Parathyroid adenoma (tissue), 2 donors: ENCODE results near the gene AGXT2.

Source experiments
- H2AFZ ChIP-seq: fragments of 300-600 bp; sonication (generic); one replicate; pipeline ENCODE4 v1.7.0; 2017; ENCODE audit warnings: antibody characterized with exemption, mild to moderate bottlenecking
- H3K27ac ChIP-seq: fragments of 300-600 bp; sonication (generic); one replicate; pipeline ENCODE4 v1.7.0; 2017
- H3K27me3 ChIP-seq: fragments of 300-600 bp; sonication (generic); one replicate; pipeline ENCODE4 v1.7.0; 2017; ENCODE audit warnings: low read length; ENCODE audit not compliant: control insufficient read depth, insufficient read depth
- H3K36me3 ChIP-seq: fragments of 300-600 bp; sonication (generic); one replicate; pipeline ENCODE4 v1.7.0; 2017; ENCODE audit warnings: low read length; ENCODE audit not compliant: control insufficient read depth, insufficient read depth
- H3K4me1 ChIP-seq: fragments of 300-600 bp; sonication (generic); one replicate; pipeline ENCODE4 v1.7.0; 2017; ENCODE audit warnings: control low read depth
- H3K4me2 ChIP-seq: fragments of 300-600 bp; sonication (generic); one replicate; pipeline ENCODE4 v1.7.0; 2017; ENCODE audit warnings: low read length
- H3K4me3 ChIP-seq: fragments of 300-600 bp; sonication (generic); one replicate; pipeline ENCODE4 v1.7.0; 2017; ENCODE audit warnings: low read depth, low read length
- H3K79me2 ChIP-seq: fragments of 300-600 bp; sonication (generic); one replicate; pipeline ENCODE4 v1.7.0; 2017; ENCODE audit warnings: control low read depth
- H3K9ac ChIP-seq: fragments of 300-600 bp; sonication (generic); one replicate; pipeline ENCODE4 v1.7.0; 2017; ENCODE audit warnings: mild to moderate bottlenecking
- H3K9me3 ChIP-seq: fragments of 300-600 bp; sonication (generic); one replicate; pipeline ENCODE4 v1.7.0; 2017; ENCODE audit warnings: low read length; ENCODE audit not compliant: control insufficient read depth
- TF ChIP-seq, protein P1 (sequence below): fragments of 300-600 bp; sonication (generic); IDR thresholded peaks from one replicate; pipeline ENCODE4 v1.7.0; 2017; ENCODE audit warnings: antibody characterized with exemption, mild to moderate bottlenecking
- donor health status: primary hyperparathyroidism.

The AGXT2 gene

GRCh38 chr5:35083150-35083549 lies 35.4 kb upstream of the AGXT2 start:
- Histone ChIP-seq H3K4me2 (no peak overlapping the region), H3K36me3 (no peaks in the 10 kb centered on the region), H2AFZ (no peak overlapping the region), H3K27ac (no peak overlapping the region), H3K4me1 (peaks cover 4% of the 10 kb centered on the region), H3K9me3 (no peaks in the 10 kb centered on the region), H3K4me3 (no peak overlapping the region), H3K9ac (no peak overlapping the region), H3K79me2 (peaks cover 39% of the 10 kb centered on the region), H3K27me3 (no peaks in the 10 kb centered on the region)
- TF ChIP-seq, protein P1, sequence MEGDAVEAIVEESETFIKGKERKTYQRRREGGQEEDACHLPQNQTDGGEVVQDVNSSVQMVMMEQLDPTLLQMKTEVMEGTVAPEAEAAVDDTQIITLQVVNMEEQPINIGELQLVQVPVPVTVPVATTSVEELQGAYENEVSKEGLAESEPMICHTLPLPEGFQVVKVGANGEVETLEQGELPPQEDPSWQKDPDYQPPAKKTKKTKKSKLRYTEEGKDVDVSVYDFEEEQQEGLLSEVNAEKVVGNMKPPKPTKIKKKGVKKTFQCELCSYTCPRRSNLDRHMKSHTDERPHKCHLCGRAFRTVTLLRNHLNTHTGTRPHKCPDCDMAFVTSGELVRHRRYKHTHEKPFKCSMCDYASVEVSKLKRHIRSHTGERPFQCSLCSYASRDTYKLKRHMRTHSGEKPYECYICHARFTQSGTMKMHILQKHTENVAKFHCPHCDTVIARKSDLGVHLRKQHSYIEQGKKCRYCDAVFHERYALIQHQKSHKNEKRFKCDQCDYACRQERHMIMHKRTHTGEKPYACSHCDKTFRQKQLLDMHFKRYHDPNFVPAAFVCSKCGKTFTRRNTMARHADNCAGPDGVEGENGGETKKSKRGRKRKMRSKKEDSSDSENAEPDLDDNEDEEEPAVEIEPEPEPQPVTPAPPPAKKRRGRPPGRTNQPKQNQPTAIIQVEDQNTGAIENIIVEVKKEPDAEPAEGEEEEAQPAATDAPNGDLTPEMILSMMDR, result no peak

GRCh38 chr5:35082530-35082929 lies 34.8 kb upstream of the AGXT2 start:
- Histone ChIP-seq H3K4me3 (no peak overlapping the region), H3K27ac (no peak overlapping the region), H3K4me1 (peaks cover 4% of the 10 kb centered on the region), H3K27me3 (no peaks in the 10 kb centered on the region), H3K4me2 (no peak overlapping the region), H3K79me2 (peaks cover 40% of the 10 kb centered on the region), H2AFZ (no peak overlapping the region), H3K36me3 (no peaks in the 10 kb centered on the region), H3K9ac (no peak overlapping the region), H3K9me3 (no peaks in the 10 kb centered on the region)
- TF ChIP-seq, protein P1, result no peak

GRCh38 chr5:35081134-35081533 lies 33.4 kb upstream of the AGXT2 start:
- peaks cover 4% of the 10 kb centered on the region for H3K4me1 ChIP-seq
- no peak overlapping the region for H2AFZ ChIP-seq
- H3K27ac ChIP-seq, result no peak overlapping the region
- H3K79me2 ChIP-seq, result peaks cover 32% of the 10 kb centered on the region
- no peaks in the 10 kb centered on the region for H3K36me3 ChIP-seq
- H3K9me3 ChIP-seq, result no peaks in the 10 kb centered on the region
- TF ChIP-seq, protein P1, result no peak
- H3K27me3 ChIP-seq, result no peaks in the 10 kb centered on the region
- H3K9ac ChIP-seq, result no peak overlapping the region
- H3K4me2 ChIP-seq, result no peak overlapping the region
- H3K4me3 ChIP-seq, result no peak overlapping the region

GRCh38 chr5:35073160-35073559 lies 25.4 kb upstream of the AGXT2 start:
- H3K9me3 ChIP-seq, result no peaks in the 10 kb centered on the region
- no peak overlapping the region for H3K4me2 ChIP-seq
- H3K9ac ChIP-seq, result no peak overlapping the region
- no peak overlapping the region for H3K4me3 ChIP-seq
- no peaks in the 10 kb centered on the region for H3K27me3 ChIP-seq
- H3K4me1 ChIP-seq, result no peaks in the 10 kb centered on the region
- H3K79me2 ChIP-seq, result peaks cover 5% of the 10 kb centered on the region
- no peaks in the 10 kb centered on the region for H3K36me3 ChIP-seq
- TF ChIP-seq, protein P1, result no peak
- no peak overlapping the region for H3K27ac ChIP-seq
- no peak overlapping the region for H2AFZ ChIP-seq

- H3K4me1 ChIP-seq, result no peaks in the 10 kb centered on the region
- no peak overlapping the region for H3K4me3 ChIP-seq
- H3K4me2 ChIP-seq, result no peak overlapping the region
- TF ChIP-seq, protein P1, result no peak
- H3K9me3 ChIP-seq, result no peaks in the 10 kb centered on the region
- no peaks in the 10 kb centered on the region for H3K36me3 ChIP-seq
- H3K79me2 ChIP-seq, result no peaks in the 10 kb centered on the region
- H3K27ac ChIP-seq, result no peak overlapping the region
- no peak overlapping the region for H3K9ac ChIP-seq
- H2AFZ ChIP-seq, result no peak overlapping the region
- no peaks in the 10 kb centered on the region for H3K27me3 ChIP-seq
Measured at GRCh38 chr5:35069188-35069587, 21.4 kb upstream of the AGXT2 start.
